ENCODE data around the gene SARDH. TPM values are rescaled to one million over a fixed set of nuclear protein-coding genes. Genes with fewer than 3 reads are reported as not detected.

Gene SARDH
- total and polyA plus RNA-seq, 2 donors (not counting 3 experiments of a cell fraction or from before 2014, with no cell fraction given) = 0.19 to 0.44 TPM

DNA sequence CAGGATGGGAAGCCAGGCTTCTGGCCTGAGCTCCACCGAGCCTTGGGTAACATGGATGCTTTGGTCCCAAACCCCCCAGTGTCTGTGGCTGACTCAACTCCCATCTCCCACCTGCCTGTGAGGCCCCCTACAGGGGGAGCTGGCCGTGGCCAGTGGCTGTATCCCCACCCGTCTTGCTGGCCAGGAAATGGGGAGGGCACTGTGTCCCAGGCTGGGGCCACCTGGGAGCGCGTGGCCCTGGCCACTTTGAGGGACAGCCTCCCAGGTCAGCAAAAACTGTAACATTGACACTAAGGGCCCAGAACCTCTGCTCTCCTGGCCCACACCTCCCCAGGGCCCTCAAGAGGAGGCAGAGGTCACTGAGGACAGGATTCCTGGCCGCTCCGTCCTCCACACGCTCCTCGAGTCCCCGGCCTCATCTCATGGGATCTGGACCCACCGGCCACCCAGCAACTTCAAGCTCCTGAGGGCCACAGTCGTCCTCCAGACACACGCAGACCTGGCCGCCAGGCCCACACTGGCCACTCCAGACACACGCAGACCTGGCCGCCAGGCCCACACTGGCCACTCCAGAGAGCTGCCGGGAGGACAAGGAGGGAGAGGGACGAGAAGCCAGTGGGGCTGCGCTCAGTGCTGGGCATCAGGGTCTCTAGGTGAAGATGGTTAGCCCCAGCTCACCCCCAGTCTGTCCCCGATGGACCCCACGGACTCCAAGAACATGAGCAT is 57.7 kb downstream of the SARDH start:
- Histone ChIP-seq H3K9me3 (replicated peaks; ENCODE audit: control insufficient read depth, insufficient read depth, low read length) (no peaks in the 10 kb centered on the region), H3K4me2 (ENCODE audit: insufficient read depth, low read length) (no peak overlapping the region), H3K4me3 (replicated peaks in 1 of 3; ENCODE audit: insufficient read depth in 1 of 3, low read depth in 1 of 3, low read length in 3 of 3) (no peak overlapping the region), H3K27me3 (ENCODE audit: control insufficient read depth in 2 of 2, insufficient read depth in 2 of 2, low read length in 2 of 2) (peaks cover 0 to 5% of the 10 kb centered on the region in 2 experiments), H3K9ac (replicated peaks; ENCODE audit: extremely low read depth, insufficient read depth, low read length) (no peak overlapping the region), H2AFZ (ENCODE audit: low read depth, low read length) (no peak overlapping the region), H3K27ac (ENCODE audit: insufficient read depth, low read depth, low read length) (no peak overlapping the region), H3K36me3 (ENCODE audit: control insufficient read depth in 2 of 2, extremely low read depth in 1 of 2, insufficient read depth in 2 of 2, low read length in 2 of 2) (no peaks in the 10 kb centered on the region), H3K79me2 (ENCODE audit: control insufficient read depth, insufficient read depth, low read length) (no peaks in the 10 kb centered on the region), H3K4me1 (ENCODE audit: control insufficient read depth, extremely low read depth, insufficient read depth, low read length) (peaks cover 6% of the 10 kb centered on the region), H4K20me1 (replicated peaks; ENCODE audit: control insufficient read depth, extremely low read depth, insufficient read depth, low read length) (no peaks in the 10 kb centered on the region), H3K9me1 (replicated peaks; ENCODE audit: control insufficient read depth, extremely low read depth, insufficient read depth, low read length) (no peaks in the 10 kb centered on the region)
- dilution Hi-C loops (cut with MboI; ENCODE audit: extremely low pct_ligation_motif_present, low sequenced_read_pairs) (no loop called here), intact Hi-C loops (cut with micrococcal nuclease) (no loop called here)
- no peak for TF ChIP-seq GATA2 (IDR thresholded peaks at IDR 0.05; ENCODE audit: insufficient read depth, insufficient read length, low read depth, low read length)
- TF ChIP-seq POLR2AphosphoS5 (IDR thresholded peaks at IDR 0.05; ENCODE audit: insufficient read depth, low read depth, low read length) = no peak
- TF ChIP-seq EZH2 (IDR thresholded peaks at IDR 0.05; ENCODE audit: borderline replicate concordance, low read depth, low read length, severe bottlenecking) = no peak
- no peak for TF ChIP-seq JUN (IDR thresholded peaks at IDR 0.05; ENCODE audit: borderline replicate concordance, insufficient read depth, insufficient read length, low read depth)
- TF ChIP-seq, protein P1, sequence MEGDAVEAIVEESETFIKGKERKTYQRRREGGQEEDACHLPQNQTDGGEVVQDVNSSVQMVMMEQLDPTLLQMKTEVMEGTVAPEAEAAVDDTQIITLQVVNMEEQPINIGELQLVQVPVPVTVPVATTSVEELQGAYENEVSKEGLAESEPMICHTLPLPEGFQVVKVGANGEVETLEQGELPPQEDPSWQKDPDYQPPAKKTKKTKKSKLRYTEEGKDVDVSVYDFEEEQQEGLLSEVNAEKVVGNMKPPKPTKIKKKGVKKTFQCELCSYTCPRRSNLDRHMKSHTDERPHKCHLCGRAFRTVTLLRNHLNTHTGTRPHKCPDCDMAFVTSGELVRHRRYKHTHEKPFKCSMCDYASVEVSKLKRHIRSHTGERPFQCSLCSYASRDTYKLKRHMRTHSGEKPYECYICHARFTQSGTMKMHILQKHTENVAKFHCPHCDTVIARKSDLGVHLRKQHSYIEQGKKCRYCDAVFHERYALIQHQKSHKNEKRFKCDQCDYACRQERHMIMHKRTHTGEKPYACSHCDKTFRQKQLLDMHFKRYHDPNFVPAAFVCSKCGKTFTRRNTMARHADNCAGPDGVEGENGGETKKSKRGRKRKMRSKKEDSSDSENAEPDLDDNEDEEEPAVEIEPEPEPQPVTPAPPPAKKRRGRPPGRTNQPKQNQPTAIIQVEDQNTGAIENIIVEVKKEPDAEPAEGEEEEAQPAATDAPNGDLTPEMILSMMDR (IDR thresholded peaks at IDR 0.05; ENCODE audit: extremely low read depth in 1 of 2, insufficient read depth in 1 of 2, low read depth in 1 of 2, low read length in 2 of 2) = no peak
- TF ChIP-seq MYC (IDR thresholded peaks at IDR 0.05; ENCODE audit: low read depth, low read length) = no peak
- TF ChIP-seq POLR2A (IDR thresholded peaks at IDR 0.05; ENCODE audit: low read depth, low read length) = no peak
- TF ChIP-seq, protein P2, sequence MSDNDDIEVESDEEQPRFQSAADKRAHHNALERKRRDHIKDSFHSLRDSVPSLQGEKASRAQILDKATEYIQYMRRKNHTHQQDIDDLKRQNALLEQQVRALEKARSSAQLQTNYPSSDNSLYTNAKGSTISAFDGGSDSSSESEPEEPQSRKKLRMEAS (IDR thresholded peaks at IDR 0.05; ENCODE audit: insufficient read depth, insufficient read length) = no peak
- no peak for TF ChIP-seq FOS (IDR thresholded peaks at IDR 0.05; ENCODE audit: borderline replicate concordance, insufficient read depth, low read length)
- ChIA-PET POLR2A (no interaction called here), CTCF (no interaction called here)
- DNase-seq (ENCODE audit: low read depth, low spot score) (no peak), FAIRE-seq (no peak)
- BruUV-seq (replicated peaks) = no TSS peak
